Erythroblast (primary cell): ENCODE measurements around the gene SPOCK1.

Source experiments
- GATA1 ChIP-seq: IDR thresholded peaks from 2 replicates; pipeline ENCODE4 v1.6.1; 2011; ENCODE audit warnings: low read depth, mild to moderate bottlenecking, control low read depth, low read length, moderate library complexity
- POLR2A ChIP-seq: IDR thresholded peaks from 2 replicates; pipeline ENCODE4 v1.6.1; 2011; ENCODE audit warnings: mild to moderate bottlenecking, low read length

DNA sequence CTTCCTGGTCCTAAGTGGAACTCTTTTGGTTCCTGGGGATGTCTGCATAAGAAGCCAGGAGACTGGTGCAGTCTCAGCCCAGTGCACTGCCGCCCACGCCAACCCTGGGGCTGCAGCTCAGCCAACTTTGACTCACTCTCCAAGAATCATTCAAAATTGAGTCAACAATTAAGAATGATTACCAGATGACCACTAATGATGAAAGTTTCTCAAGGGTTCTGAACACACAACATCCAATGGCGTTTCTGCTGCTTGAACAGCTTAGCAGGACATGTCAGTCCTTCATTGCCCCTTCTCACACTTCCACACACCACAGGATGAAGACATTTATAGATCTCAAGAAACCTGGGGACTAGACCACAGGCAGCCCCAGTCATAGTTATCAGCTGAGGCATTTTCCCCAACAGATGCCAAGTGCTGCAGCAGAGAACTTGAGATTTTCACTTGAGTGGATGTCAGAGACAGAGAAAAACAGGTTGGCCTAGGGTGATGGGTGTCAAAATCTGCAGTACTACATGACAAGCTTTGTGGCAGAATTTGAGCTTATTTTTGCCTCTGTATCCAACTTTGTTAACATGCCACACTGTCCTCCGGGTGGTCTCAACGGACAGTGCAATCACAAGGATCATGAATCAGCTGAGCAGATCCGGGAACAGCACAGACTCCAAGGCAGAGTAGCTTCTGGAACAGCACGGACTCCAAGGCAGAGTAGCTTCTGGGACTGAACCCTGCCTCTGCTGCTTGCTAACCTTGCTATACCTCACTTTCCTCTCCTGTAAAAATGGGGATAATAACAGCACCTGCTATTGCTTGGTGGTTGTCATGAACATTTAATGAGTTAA, 356.1 kb downstream of the SPOCK1 start:
- no peak for TF ChIP-seq POLR2A
- no peak for TF ChIP-seq GATA1
